HG02763 (cell line): ENCODE data around the gene TSHZ2.
"Not testable (repeated sequence)": the region's sequence is repeated elsewhere in the genome, so short reads cannot be mapped to it uniquely, and the experiment has no call there.

Experiments
- ATAC-seq: cut with Tn5 transposase; IDR thresholded peaks from one replicate; pipeline ENCODE4 v1.9.1; 2021; ENCODE audit warnings: mild to moderate bottlenecking, moderate library complexity; ENCODE audit not compliant: unreplicated experiment

TSHZ2 gene

DNA sequence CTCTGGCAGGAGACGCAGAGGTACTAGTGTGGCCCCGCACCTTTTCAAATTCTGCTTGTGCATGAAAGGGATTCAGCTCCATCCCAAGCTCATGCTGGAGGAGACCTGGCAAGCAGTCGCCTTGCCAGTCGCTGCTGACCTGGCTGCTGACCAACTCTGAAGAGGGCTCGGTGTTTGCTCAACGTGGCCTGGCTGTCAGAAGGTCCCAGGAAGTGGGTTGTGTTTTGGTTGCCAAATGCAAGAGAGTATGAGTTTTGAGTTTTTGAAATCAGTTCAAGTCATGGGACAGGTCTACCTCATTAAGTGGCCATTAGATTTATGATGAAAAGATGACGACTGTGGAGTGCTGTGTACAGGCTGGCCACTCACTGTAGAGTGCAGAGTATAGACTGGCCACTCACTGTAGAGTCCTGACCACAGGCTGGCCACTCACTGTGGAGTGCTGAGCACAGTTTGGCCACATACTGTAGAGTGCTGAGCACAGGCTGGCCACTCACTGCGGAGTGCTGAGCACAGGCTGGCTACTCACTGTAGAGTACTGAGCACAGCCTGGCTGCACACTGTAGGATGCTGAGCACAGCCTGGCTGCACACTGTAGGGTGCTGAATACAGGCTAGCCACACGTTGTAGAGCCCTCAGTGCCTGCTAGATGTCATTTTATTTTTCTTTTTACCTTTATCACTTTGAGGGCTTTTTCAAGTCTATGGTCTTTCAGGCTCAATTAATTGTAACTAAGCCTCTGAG lies 427.6 kb downstream of the TSHZ2 start:
- ATAC-seq: no peak

DNA sequence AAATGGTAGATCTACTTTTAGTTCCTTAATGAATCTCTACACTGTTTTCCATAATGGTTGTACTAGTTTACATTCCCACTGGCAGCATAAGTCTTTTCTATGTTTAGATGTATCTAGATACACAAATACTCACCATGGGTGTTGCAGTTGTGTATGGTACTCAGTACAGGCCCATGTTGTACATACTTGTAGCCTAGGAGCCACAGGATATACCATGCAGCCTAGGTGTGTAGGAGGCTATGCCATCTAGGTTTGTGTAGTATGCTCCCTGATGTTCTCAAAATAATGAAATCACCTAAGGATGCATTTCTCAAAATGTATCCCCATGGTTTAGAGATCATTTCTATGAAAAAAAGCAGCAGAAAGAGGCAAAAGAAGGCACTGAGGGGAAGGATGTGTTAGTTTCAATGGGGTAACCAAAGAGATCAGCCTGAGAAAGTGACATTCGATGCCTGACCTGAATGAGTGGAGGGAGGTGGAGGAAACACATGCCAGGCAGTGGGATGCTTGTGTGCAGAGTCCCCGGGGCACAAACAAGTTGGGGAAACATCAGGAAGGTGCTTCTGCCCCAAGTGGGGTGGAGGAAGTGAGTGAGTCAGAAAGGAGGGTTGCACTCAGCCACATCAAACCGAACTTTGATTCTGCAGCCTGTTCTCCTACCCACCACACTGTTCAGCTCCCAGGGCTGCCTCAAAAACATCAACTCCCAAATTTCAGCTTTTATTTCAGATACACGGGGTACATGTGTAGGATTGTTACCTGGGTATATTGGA lies 430.3 kb downstream of the TSHZ2 start:
- no peak for ATAC-seq

DNA sequence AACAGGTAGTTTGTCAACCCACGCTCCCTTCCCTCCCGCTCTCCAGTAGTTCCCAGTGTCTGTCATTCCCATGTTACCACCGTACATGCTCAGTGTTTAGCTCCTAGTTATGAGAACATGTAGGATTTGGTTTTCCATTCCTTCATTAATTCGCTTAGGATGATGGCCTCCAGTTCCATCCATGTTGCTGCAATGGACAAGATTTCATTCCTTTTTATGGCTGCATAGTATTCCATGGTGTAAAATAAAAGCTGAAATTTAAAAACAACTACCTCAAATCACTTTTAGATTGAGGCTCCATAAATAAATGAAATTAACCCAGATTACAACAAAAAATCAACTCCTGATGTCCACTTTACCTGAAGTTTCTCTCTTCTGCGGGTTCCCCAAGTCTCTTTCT lies 430.9 kb downstream of the TSHZ2 start:
- ATAC-seq: no peak

DNA sequence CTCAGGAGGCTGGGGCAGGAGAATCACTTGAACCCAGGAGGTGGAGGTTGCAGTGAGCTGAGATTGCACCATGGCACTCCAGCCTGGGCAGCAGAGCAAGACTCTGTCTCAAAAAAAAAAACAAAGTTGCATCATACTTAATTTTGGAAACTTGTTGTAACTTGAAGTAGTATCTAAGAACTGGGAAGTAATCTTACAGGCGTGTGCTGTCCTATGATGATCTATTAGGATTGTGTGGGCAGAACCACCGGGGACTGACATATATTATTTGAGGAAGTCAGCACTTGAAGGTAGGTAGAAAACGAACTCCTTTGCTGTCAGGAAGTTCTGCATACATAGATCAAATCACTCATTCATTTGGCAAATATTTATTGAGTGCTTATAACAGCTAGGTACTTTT lies 433.0 kb downstream of the TSHZ2 start:
- no peak for ATAC-seq

DNA sequence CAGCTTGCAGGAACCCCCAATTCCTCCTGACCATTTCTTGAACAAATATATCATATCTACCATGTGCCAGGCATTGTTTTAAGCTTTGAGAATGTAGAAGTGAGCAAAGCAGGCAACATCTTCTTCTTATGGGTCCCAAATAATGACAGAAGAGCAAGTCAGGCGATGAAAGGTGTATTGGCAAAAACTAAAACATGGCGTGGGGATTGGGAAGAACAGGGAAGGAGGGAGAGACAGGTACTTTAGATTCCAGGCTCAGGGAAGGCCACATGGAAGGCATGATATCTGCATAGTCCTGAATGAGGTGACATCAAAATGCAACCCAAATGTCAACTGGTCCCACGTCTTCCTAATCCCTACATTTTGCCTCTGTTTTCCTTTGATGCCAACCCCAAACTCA lies 434.4 kb downstream of the TSHZ2 start:
- no peak for ATAC-seq

DNA sequence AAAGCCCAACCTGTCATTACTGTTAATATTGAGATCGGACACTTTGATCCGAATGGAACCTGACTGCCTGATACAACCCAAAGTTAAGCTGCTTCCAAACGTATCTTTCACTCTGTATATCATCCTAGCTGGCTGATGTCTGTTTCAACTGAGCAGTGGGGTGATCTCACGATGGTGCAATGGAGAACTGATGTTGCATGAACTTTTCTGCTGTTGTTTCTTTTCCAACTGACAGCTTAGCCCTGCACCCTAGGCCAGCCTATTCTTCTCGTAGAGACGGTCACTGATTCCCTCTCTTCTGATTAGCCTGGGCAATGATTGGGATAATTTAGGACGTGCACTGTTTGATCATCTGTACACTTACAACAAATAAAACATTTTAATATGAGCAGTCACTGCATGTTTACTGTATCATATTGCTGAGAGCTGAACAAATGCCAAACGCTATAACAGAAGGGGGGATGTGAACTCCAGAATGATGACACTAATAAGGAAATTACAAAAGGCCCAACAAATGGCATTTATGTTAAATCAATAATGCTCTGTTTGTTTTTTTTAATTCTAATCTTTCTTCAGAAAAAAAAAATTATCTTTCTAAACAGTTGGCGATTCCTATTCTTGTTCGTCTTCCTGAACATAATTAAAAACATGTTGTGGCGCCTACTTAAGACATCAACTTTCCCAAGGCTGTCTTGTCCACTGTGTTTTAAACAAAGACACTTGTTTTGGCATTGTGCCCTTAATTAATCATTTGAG lies 436.7 kb downstream of the TSHZ2 start:
- no peak for ATAC-seq

DNA sequence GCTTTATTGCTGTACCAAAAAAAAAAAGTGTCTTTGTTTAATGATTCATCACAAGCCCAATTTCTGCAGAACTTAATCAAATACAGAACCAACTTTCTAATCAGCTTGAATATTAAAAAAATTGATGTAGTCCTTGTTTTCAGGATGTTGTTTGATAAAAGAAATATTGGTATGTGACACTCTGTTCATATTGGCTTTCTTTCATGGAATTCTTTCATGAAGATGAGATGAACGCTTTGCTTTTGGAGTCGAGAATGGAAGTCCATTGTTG lies 437.2 kb downstream of the TSHZ2 start:
- no peak for ATAC-seq

DNA sequence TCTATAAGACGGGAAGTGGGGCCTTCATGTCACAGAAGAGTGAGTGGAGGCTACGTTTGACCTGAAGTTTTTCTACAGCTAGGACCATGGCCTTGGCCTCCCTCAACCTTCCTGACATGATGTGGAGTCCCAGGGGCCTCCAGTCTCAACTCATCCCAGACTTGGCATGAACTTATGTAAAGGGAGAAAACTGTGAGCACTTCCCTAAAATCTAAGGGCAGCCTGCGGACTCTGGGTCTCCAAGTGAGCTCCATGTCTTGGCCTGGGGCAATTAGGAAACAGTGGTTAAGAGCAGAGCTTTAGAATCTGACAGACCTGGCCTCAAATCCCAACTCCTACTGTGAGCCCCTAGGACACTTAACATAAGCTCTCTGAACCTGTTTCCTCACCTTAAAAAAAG lies 439.0 kb downstream of the TSHZ2 start:
- no peak for ATAC-seq

DNA sequence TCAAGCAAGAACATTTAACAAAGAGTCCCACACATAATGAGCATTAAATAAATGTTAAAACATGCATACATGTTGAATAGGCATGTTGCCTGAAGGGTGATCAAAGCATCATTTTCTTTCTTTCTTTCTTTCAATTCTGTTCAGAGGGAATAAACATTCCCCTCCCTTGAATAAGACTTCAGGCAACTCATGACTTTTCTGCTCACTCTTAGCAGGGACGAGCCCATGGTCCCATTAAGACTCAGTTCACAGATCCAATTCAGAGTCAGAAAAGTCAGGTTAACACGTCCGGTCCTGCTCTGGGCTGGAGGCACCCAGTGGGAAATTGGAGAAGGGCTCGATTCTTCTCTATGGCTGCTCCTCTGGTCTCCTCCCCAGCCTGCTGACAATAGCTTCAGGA lies 439.7 kb downstream of the TSHZ2 start:
- ATAC-seq: no peak

DNA sequence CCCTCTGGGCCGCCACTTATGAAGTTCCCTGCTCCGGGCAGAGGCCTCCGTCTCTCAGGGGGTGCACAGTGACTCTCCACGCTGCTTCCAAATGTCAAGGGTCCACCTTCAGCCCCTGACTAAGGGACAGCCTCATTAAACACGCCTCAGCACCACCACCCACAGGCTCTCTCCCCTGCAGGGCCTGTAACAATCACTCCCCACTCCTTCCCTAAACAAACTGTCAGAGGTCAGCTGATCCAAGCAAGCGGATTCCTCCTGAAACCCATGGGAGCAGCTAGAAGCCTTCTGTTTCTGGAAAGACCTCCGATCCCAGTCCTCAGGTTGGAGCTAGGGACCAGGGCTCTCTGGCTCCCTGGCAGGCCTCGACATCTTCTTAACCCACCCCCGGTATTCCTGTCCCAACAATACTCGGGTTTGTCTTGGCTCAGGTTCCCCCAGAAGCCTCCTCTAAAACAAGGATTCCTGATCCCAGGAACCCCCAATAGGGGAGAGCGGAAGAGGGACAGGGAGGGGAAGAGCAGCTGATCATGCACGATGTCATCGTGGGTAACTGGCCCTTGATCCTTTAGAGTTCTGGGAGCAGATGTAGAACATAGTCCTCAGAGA lies 440.5 kb downstream of the TSHZ2 start:
- ATAC-seq: no peak

DNA sequence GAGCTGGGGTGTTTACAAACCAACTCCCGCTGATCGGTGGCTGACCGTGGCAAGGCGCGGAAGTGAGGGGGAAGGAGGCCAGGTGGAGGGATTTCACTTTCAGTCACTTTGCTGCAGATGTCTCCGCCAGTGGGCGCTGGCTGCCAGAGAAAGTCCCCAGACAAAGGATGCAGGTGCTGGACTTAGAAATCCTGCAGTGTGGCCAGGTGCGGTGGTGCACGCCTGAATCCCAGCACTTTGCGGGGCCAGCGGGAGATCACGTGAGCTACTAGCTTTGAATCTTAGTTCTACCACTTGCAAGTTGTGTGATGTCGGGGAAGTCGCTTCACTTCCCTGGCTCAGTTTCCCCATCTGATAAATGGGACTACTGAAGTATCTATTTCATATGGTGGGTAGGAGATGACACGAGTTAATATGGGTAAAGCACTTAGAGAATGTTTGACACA lies 441.1 kb downstream of the TSHZ2 start:
- ATAC-seq: peak; percentile 83

DNA sequence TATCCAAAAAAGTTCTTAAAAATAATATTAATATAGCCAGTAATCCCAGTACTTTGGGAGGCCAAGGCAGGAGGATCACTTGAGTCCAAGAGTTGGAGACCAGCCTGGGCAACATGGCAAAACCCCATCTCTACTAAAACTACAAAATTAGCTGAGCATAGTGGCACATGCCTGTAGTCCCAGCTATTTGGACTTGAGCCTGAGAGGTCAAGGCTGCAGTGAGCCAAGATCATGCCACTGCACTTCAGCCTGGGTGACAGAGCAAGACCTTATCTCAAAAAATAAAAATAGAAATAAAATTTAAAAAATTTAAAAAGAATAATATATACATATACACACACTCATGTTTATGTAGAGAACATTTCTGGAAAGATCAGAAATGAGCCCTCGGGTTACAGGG lies 441.7 kb downstream of the TSHZ2 start:
- not testable (repeated sequence) for ATAC-seq

DNA sequence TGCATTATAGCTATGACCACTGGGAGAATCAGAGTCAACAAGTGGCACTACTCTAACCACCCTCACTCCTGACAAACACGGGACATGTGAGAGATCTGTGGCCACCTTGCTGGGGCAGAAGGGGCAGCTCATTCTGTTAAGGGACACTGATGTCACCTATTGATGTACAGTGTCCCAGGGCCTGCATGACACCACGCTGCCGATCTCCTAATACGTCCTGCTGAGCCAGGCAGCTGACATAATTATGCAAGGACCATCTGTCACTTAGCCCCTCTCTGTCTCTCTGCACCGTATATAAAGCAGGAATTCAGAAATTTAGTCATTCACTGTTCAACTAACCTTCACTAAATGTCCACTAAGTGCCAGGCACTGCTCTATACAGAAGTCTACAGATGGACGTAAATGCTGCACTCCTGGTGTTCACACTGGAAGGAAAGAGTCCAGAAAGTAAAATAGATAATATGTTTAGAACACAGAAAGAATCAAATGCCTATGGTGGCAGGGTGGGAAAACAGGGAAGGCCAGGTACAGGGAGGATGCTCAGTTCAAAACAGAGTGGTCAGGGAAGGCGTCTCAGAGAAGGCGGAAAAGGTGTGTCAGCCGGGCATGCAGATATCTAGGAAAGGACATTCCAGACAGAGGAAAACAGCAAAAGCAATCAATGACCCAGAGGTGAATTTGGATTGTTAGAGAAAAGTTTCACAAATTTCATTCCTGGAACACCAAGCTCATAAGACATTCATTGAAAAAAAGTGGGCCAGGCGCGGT lies 447.7 kb downstream of the TSHZ2 start:
- ATAC-seq: no peak

DNA sequence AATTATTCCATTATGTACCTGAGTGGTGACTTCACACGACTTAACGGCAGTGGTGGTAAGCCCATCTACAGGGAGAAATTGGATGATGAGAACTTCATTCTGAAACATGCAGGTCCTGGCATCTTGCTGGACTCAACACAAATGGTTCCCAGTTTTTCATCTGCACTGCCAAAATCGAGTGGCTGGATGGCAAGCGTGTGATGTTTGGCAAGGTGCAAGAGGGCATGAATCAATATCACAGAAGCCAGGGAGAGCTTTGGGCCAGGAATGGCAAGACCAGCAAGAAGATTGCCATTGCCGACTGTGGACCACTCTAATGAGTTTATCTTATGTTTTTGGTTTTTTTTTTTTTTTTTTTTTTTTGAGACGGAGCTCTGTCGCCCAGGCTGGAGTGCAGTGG lies 449.2 kb downstream of the TSHZ2 start:
- ATAC-seq: no peak

DNA sequence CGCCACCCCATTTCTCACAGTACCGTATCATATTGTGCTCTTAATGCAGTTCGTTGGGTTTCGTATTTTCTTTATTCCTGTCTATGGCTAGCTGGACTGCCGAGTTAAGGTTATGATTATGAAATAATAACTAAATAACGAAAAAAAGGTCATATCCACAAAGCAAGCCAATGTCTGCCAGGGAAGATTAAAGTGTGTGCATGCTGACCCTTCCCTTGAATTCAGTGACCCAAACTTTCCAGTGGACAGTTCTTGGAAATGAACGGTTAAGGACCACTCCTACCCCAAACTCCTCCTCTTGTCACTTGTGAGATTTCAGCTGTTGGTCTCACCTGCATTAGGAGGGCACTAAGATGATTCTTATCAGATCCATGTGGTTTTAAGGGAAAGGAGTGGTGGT lies 449.9 kb downstream of the TSHZ2 start:
- no peak for ATAC-seq

DNA sequence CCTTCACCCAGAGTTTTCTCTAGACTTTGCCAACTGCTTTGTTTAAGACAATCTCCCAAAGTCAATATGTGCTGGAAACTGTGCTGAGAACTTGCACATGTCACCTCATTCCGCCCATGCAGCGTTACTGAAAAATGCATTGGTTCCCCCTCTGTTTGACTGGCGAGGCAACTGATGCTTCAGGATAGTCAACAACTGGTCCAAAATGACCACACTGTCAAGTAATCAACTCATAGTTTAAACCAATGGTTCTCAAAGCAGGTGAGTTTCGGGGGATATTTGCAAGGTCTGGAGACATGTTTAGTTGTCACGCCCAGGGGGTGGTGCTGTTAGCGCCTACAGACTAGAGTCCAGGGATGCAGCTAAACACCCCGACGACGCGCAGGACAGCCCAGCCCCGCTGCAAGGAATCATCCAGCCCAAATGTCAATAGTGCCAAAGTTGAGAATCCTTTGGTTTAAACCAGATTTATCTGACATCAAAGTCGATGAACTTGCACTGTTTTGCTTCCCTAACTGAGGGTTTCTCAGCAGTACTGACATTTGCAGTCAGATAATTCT lies 451.5 kb downstream of the TSHZ2 start:
- no peak for ATAC-seq

DNA sequence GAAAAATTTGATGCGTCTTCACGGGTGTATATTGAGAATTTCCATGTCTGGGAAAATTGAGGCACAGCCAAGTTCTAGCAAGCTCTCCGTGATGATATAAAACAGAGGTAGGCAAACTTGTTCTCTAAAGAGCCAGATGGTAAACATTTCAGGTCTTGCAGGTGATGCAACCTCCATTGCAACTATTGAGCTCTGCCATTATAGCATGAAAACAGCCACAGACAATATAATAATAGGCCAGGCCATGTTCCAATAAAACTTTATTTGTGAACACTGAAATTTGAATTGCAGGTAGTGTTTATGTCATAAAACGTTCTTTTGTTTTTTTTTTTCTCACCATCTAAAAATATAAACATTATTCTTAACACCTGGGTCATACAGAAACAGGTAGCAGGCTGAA lies 453.3 kb downstream of the TSHZ2 start:
- no peak for ATAC-seq

DNA sequence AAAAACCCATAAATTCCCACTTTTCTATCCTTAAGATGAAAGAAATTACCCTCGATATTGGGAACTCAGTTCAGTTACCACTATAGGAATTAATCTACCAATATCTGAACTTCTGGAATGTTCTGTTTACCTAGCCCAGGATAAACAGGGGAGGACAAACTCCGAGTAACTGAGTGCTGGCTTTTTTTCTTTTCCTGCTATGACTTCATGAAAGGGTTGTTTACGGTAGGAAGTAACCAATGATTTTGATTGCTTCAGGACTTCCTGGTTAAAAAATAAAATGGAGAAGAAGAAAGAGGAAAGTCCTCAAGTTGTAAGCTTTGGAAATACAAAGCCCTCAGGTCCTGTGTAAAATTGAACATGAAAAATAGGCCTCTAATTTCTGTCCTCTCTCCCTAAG lies 453.8 kb downstream of the TSHZ2 start:
- no peak for ATAC-seq

DNA sequence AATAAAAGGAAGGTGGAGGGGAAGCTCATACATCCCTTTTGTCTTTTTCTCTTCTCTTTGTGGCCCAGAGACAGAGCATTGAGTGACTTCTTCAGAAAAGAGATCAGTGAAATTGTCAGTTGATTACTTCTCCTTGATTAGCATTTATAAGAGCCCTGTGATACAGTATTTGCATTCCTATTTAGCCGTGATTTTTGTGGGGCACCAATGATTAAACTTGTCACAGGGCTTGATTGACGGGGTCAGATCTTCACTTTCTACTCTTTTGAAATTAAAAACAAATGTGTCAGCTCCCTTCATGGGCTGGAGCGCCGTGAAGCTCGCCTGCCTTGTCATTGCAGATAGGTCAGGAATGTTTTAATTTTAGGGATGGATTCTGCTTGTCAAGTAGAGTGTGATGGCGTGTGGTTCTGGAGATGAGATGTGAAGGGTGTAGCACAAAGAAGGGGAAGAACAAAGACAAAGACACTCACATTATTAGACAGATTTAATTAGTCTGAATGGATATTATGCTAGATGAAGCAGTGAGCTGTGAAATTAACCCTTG lies 454.7 kb downstream of the TSHZ2 start:
- no peak for ATAC-seq

DNA sequence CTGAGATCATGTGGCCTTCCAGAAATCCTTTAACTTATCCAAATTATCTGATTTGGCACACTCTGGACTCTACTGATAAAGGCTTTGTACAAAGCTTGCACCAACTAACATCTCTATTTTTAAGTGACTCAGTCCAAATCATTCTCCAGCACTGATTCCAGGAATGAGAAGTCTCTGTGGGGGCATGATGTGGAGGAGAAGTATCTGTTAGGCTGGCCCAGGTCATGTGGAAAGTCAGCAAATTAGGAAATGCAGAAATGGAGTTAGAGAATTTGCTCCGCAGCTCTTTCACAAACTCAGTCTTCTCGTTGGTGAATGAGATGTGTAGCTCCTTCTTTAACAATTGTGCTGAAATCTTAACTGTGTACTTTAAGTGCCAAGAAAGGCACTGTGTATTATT lies 455.8 kb downstream of the TSHZ2 start:
- no peak for ATAC-seq
